ENCODE data around the gene AGAP2. TPM values are rescaled to one million over a fixed set of nuclear protein-coding genes. Genes with fewer than 3 reads are reported as not detected.

The AGAP2 gene
- polyA plus RNA-seq, 3 donors from 2014 or later = 1.4 to 10.5 (median 3.2) TPM

DNA sequence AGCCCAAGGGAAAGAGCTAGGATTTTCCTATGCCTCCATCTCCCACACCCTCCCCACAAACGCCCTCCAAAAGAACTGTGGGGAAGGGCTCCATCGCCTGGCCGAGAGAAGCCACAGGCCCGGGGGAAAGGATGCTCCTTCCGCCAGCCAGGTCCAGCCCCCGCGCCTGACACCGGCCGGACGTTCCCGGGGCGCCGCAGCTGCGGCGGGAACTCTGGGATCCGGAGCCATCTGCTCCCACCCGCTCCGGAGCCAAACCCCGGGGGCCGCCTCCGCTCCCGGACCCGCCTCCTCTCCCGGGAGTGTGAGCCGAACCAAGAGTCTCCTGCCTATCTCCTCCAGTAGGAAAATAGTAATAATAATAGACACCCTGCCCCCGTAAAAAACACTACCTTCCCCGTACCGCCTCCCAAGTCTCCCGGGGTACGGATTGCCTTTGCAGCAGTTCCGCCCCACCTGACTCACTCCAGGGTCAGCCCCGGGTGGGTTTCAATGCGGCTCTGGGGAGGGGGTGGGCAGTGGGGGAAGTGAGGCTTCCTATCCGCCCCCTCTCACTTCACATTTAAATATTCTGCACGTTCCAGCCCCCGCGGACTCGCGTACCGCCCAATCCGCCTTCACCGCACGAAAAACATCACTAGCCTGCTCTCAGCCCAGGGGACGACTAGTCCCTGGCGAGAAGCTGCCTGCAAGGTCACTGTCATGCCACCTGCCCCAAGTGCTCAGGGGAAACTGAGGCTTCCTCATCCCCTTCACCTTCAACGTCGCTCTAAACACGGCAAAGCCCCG is 2.4 kb downstream of the AGAP2 start:
- Mint-ChIP-seq H3K27ac (peak overlapping the region in 5 of 6 donors; percentile 10 to 79 (median 56)), H3K4me1 (peaks cover 31 to 39% of the 10 kb centered on the region in 2 donors), H3K27me3 (ENCODE audit: low read depth in 3 of 3) (peaks cover 6 to 10% (median 7%) of the 10 kb centered on the region in 3 donors), H3K4me3 (no peak overlapping the region), H3K9me3 (no peaks in the 10 kb centered on the region), H3K36me3 (peaks cover 8 to 31% (median 20%) of the 10 kb centered on the region in 3 donors)
- no peak for DNase-seq

GRCh38 chr12:57735198-57735855 is 3.2 kb downstream of the AGAP2 start:
- Mint-ChIP-seq H3K27me3 (ENCODE audit: low read depth in 3 of 3) (peaks cover 0 to 5% (median 0%) of the 10 kb centered on the region in 3 donors), H3K27ac (peak overlapping the region in 4 of 6 donors; percentile 66 to 78 (median 71)), H3K36me3 (peaks cover 10 to 37% (median 22%) of the 10 kb centered on the region in 3 donors), H3K4me1 (peaks cover 24 to 31% of the 10 kb centered on the region in 2 donors), H3K4me3 (no peak overlapping the region), H3K9me3 (no peaks in the 10 kb centered on the region)
- no peak for DNase-seq

- Mint-ChIP-seq H3K27me3 (ENCODE audit: low read depth in 3 of 3) (peaks cover 0 to 5% (median 0%) of the 10 kb centered on the region in 3 donors), H3K27ac (peak overlapping the region; percentile 13 to 78 (median 66)), H3K4me3 (no peak overlapping the region), H3K9me3 (no peaks in the 10 kb centered on the region), H3K4me1 (peaks cover 19 to 26% of the 10 kb centered on the region in 2 donors), H3K36me3 (peaks cover 10 to 43% (median 29%) of the 10 kb centered on the region in 3 donors)
- no peak for DNase-seq
Measured at GRCh38 chr12:57734591-57734990, 4.0 kb downstream of the AGAP2 start.

- Mint-ChIP-seq H3K27ac (no peak overlapping the region), H3K27me3 (ENCODE audit: low read depth in 3 of 3) (peaks cover 0 to 5% (median 0%) of the 10 kb centered on the region in 3 donors), H3K9me3 (no peaks in the 10 kb centered on the region), H3K4me1 (peaks cover 13 to 19% of the 10 kb centered on the region in 2 donors), H3K4me3 (no peak overlapping the region), H3K36me3 (peaks cover 10 to 47% (median 27%) of the 10 kb centered on the region in 3 donors)
- no peak for DNase-seq
Measured at GRCh38 chr12:57733928-57734327, 4.6 kb downstream of the AGAP2 start.

- Mint-ChIP-seq H3K27me3 (ENCODE audit: low read depth in 3 of 3) (peaks cover 0 to 5% (median 0%) of the 10 kb centered on the region in 3 donors), H3K4me1 (peaks cover 12 to 18% of the 10 kb centered on the region in 2 donors), H3K36me3 (peaks cover 15 to 54% (median 32%) of the 10 kb centered on the region in 3 donors), H3K9me3 (no peaks in the 10 kb centered on the region), H3K4me3 (no peak overlapping the region), H3K27ac (peak overlapping the region in 3 of 6 donors; percentile 17 to 64 (median 53))
- DNase-seq = no peak
Measured at GRCh38 chr12:57732726-57733593, 5.6 kb downstream of the AGAP2 start.

GRCh38 chr12:57732270-57732669 is 6.3 kb downstream of the AGAP2 start:
- no peak for DNase-seq
- Mint-ChIP-seq H3K9me3 (no peaks in the 10 kb centered on the region), H3K4me1 (peaks cover 12 to 18% of the 10 kb centered on the region in 2 donors), H3K36me3 (peaks cover 19 to 57% (median 32%) of the 10 kb centered on the region in 3 donors), H3K27me3 (ENCODE audit: low read depth in 3 of 3) (peaks cover 0 to 5% (median 0%) of the 10 kb centered on the region in 3 donors), H3K4me3 (no peak overlapping the region), H3K27ac (peak overlapping the region in 4 of 6 donors; percentile 35 to 66 (median 40))

DNA sequence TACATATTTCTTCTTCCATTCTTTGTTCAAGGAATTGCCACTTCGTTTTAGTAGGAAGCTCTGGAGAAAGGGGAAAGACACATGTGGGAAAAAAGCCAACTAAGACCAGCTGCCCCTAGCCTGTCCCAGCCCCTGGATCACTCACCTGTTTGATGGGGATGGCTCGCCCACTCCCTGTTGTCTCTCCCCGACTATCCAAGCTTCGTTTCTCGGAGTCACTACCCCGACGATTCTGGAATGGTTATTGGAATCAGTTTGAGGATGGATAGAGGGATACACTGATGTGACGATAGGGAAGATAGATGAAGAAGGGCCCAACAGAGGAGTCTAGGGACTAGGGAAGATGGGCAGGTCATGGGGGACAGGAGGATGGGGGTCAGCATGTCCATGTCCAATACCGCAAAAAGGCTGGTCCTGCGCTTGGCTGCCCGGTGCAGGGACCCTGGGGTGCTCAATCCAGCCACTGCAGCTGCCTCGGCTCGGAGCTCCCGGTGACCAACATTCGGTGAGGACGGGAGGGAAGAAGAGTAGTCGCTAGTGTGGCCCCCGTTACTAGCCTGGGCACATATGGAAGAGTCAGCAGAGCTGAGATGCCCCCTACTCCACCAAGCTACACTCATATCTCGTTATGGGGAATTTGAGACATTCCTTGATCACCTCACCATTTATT is 7.0 kb downstream of the AGAP2 start:
- H3K4me3 Mint-ChIP-seq = no peak overlapping the region
- no peak for DNase-seq
- H3K4me1 Mint-ChIP-seq = peaks cover 8 to 14% of the 10 kb centered on the region in 2 donors
- H3K27ac Mint-ChIP-seq = peak overlapping the region in 2 of 6 donors; percentile 2 to 42
- H3K9me3 Mint-ChIP-seq = no peaks in the 10 kb centered on the region
- peaks cover 19 to 57% (median 32%) of the 10 kb centered on the region in 3 donors for H3K36me3 Mint-ChIP-seq
- peaks cover 0 to 2% (median 0%) of the 10 kb centered on the region in 3 donors for H3K27me3 Mint-ChIP-seq (ENCODE audit: low read depth in 3 of 3)

DNA sequence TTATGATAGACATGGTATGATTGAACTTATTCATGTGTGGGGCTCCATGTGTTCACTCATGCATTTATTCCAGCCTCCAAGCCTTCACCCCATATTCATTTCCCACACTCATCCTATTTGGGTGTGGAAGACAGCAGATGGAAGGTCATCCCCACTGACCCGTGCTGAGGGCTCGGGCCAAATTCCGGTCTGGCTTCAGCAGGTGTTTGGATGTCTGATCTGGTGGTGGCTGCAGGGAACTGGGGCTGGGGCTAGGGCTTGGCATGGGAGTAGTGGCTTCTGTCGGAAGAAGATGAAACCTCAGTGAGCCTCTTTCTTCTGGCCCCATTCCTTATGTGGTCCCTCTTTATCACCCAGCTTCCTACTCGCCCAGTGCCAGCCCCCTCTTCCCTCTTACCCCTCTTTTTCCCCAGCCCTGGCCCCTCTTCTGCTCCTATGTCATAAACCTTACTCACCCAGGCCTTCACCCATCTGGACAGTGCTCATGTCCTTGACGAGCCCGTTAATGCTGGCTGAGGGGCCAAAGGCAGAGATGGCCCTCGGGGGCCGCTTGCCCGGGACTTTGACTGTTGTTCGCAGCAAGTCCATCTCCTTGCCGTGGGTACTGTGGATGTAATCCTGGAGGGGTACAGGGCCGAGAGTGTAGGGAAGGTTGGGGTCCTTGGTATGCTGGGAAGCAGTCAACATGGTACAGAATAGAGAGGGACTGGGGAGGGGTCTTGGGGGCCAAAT is 8.0 kb downstream of the AGAP2 start:
- no peak for DNase-seq
- Mint-ChIP-seq H3K36me3 (peaks cover 19 to 61% (median 32%) of the 10 kb centered on the region in 3 donors), H3K27ac (peak overlapping the region in 1 of 6 donors; percentile 37), H3K4me1 (peaks cover 6 to 10% of the 10 kb centered on the region in 2 donors), H3K4me3 (no peak overlapping the region), H3K27me3 (ENCODE audit: low read depth in 3 of 3) (peaks cover 0 to 3% (median 0%) of the 10 kb centered on the region in 3 donors), H3K9me3 (no peaks in the 10 kb centered on the region)

DNA sequence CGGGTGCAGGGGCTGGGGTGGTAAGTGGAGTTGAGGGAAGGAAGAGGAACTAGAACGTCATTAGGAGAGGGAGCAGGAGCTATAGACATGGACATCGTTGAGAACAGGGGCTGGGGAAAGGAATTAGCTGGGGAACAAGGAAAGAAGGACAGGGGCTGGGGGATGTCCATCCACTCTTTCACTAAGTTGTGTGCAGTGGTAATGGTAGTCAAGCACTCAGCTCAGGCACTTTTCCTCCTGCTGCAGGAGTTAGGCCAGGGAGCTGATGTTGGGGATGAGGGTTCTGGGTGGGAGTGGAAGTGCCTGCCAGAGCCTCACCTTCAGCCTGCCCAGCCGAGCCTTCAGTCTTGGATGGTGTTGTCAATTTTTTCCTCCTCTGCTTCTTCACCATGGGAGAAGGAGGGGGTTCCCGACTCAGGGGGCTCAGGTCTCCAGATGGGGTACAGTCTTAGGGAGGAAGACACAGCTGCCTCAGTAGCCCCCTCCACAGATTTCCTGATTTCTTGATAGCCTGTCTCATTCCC is 9.2 kb downstream of the AGAP2 start:
- peaks cover 0 to 3% (median 0%) of the 10 kb centered on the region in 3 donors for H3K27me3 Mint-ChIP-seq (ENCODE audit: low read depth in 3 of 3)
- no peak for DNase-seq
- no peak overlapping the region for H3K4me3 Mint-ChIP-seq
- peaks cover 3 to 7% of the 10 kb centered on the region in 2 donors for H3K4me1 Mint-ChIP-seq
- no peaks in the 10 kb centered on the region for H3K9me3 Mint-ChIP-seq
- H3K36me3 Mint-ChIP-seq = peaks cover 15 to 55% (median 25%) of the 10 kb centered on the region in 3 donors
- H3K27ac Mint-ChIP-seq = peak overlapping the region in 2 of 6 donors; percentile 68 to 71

GRCh38 chr12:57727758-57728395 is 10.7 kb downstream of the AGAP2 start:
- Mint-ChIP-seq H3K4me1 (peaks cover 6 to 8% of the 10 kb centered on the region in 2 donors), H3K36me3 (peaks cover 15 to 48% (median 25%) of the 10 kb centered on the region in 3 donors), H3K27ac (peak overlapping the region in 4 of 6 donors; percentile 37 to 70 (median 63)), H3K27me3 (ENCODE audit: low read depth in 3 of 3) (peaks cover 0 to 3% (median 0%) of the 10 kb centered on the region in 3 donors), H3K4me3 (no peak overlapping the region), H3K9me3 (no peaks in the 10 kb centered on the region)
- DNase-seq = no peak

- no peak overlapping the region for H3K27ac Mint-ChIP-seq
Measured at GRCh38 chr12:57726884-57727757, 11.4 kb downstream of the AGAP2 start.

More at GRCh38 chr12:57726884-57727757, 11.4 kb downstream of the AGAP2 start:
- no peak overlapping the region for H3K4me3 Mint-ChIP-seq
- peaks cover 0 to 4% (median 2%) of the 10 kb centered on the region in 3 donors for H3K27me3 Mint-ChIP-seq (ENCODE audit: low read depth in 3 of 3)
- peaks cover 6 to 8% of the 10 kb centered on the region in 2 donors for H3K4me1 Mint-ChIP-seq
- H3K36me3 Mint-ChIP-seq = peaks cover 15 to 40% (median 24%) of the 10 kb centered on the region in 3 donors
- no peaks in the 10 kb centered on the region for H3K9me3 Mint-ChIP-seq
- DNase-seq = no peak
